HepG2 (cell line): Measurements from ENCODE around the gene COL18A1. TPM values are rescaled to one million over a fixed set of nuclear protein-coding genes. Genes with fewer than 3 reads are reported as not detected.

Source experiments
- ATAC-seq: fragments of 200-7000 bp; cut with Tn5 transposase; 3 replicates; pipeline ENCODE4 v1.9.1; 2020; ENCODE audit warnings: mild to moderate bottlenecking, moderate library complexity
- BruUV-seq: library from RNA; stranded (reverse); fragments of 400-500 nt; replicated peaks from 2 replicates; lab custom pipeline; 2021; lab: Mats Ljungman, UMichigan
- CTCF ChIA-PET: fragments of 300-600 bp; formaldehyde crosslinking; extraction: SDS; loops from one replicate; lab custom pipeline; 2021; ENCODE audit warnings: low total read pairs, inconsistent platforms, low intra/inter-chr PET ratio; lab: Yijun Ruan, JAX
- POLR2A ChIA-PET: fragments of 350-600 bp; sonication (Branson Sonifier 250); formaldehyde crosslinking; loops from one replicate; lab custom pipeline; 2020; ENCODE audit warnings: antibody characterized with exemption, inconsistent platforms; lab: Yijun Ruan, JAX
- DNase-seq: peaks from one replicate; pipeline ENCODE4 v3.0.0-alpha.2; 2015; ENCODE audit warnings: low spot score
- FAIRE-seq: peaks from 3 replicates; lab custom pipeline; 2011; peaks lifted over from hg19 to GRCh38; lab: Jason Lieb, UNC
- H2AFZ ChIP-seq: one replicate; pipeline ENCODE4 v1.6.1; 2011; ENCODE audit warnings: low read length, inconsistent platforms
- H3K27ac ChIP-seq: fragments of 300-600 bp; 3 replicates; pipeline ENCODE4 v1.8.0; 2011; ENCODE audit warnings: mixed run types, mild to moderate bottlenecking, mixed read lengths, low read length, inconsistent platforms; ENCODE audit not compliant: insufficient read depth; ENCODE audit errors: extremely low read length
- H3K27me3 ChIP-seq, 2 experiments: fragments of 200-600 bp in 1 of 2; 2 replicates in 1 of 2; 3 replicates in 1 of 2; pipeline versions ENCODE4 v1.6.0 to v1.8.0; 2011; ENCODE audit warnings: low read length in 2 of 2, mild to moderate bottlenecking in 2 of 2, moderate library complexity in 2 of 2, inconsistent platforms in 1 of 2; ENCODE audit not compliant: insufficient read depth in 2 of 2, control insufficient read depth in 1 of 2
- H3K36me3 ChIP-seq, 2 experiments: fragments of 200-600 bp in 1 of 2; replicated peaks in 1 of 2; 2 replicates in 1 of 2; 3 replicates in 1 of 2; pipeline versions ENCODE4 v1.5.1 to v1.8.0; 2011; ENCODE audit warnings: low read length in 2 of 2, inconsistent platforms in 1 of 2; ENCODE audit not compliant: insufficient read depth in 2 of 2, control insufficient read depth in 1 of 2
- H3K4me1 ChIP-seq: 2 replicates; pipeline ENCODE4 v1.5.1; 2012; ENCODE audit warnings: low read length, inconsistent platforms; ENCODE audit not compliant: insufficient read depth
- H3K4me2 ChIP-seq: 2 replicates; pipeline ENCODE4 v1.6.0; 2011; ENCODE audit warnings: low read depth, low read length, inconsistent platforms
- H3K4me3 ChIP-seq, 3 experiments: fragments of 200-600 bp in 1 of 3; sonication (generic), shearing (Covaris generic) in 1 of 3; replicated peaks in 1 of 3; 2 replicates each; pipeline ENCODE4 v1.5.1; 2011 to 2016; ENCODE audit warnings: low read length in 3 of 3, inconsistent platforms in 2 of 3, low read depth in 2 of 3, mild to moderate bottlenecking in 2 of 3, control low read depth in 1 of 3, mixed read lengths in 1 of 3; ENCODE audit not compliant: insufficient read depth in 1 of 3
- H3K79me2 ChIP-seq: one replicate; pipeline ENCODE4 v1.6.1; 2011; ENCODE audit warnings: low read length, inconsistent platforms; ENCODE audit not compliant: insufficient read depth
- H3K9ac ChIP-seq: 2 replicates; pipeline ENCODE4 v1.6.0; 2011; ENCODE audit warnings: mild to moderate bottlenecking, low read depth, low read length, inconsistent platforms; ENCODE audit not compliant: insufficient read depth
- H3K9me3 ChIP-seq: 2 replicates; pipeline ENCODE4 v1.5.1; 2012; ENCODE audit warnings: mild to moderate bottlenecking, low read length
- H4K20me1 ChIP-seq: 2 replicates; pipeline ENCODE4 v1.6.0; 2011; ENCODE audit warnings: inconsistent platforms, mild to moderate bottlenecking, low read length, moderate library complexity; ENCODE audit not compliant: insufficient read depth
- AGO2 ChIP-seq: fragments of 200-400 bp; formaldehyde crosslinking; optimal IDR thresholded peaks from 2 replicates; pipeline ENCODE3; 2017; ENCODE audit warnings: mild to moderate bottlenecking, low read depth, low read length, moderate library complexity
- FOXP1 ChIP-seq, 2 experiments: fragments of 450-650 bp in 1 of 2; IDR thresholded peaks; 2 replicates each; pipeline ENCODE4 v1.6.1; 2017 to 2018; ENCODE audit warnings: antibody characterized with exemption in 1 of 2
- HNRNPL ChIP-seq: fragments of 200-400 bp; formaldehyde crosslinking; IDR thresholded peaks from 2 replicates; pipeline ENCODE4 v1.6.1; 2017; ENCODE audit warnings: mild to moderate bottlenecking, low read depth, low read length
- PHF21A ChIP-seq: sonication (generic); formaldehyde crosslinking; IDR thresholded peaks from 2 replicates; pipeline ENCODE4 v1.5.0; 2020; ENCODE audit warnings: mild to moderate bottlenecking, missing genetic modification reagents
- SRF ChIP-seq: IDR thresholded peaks from 2 replicates; pipeline ENCODE4 v1.6.1; 2011; ENCODE audit warnings: mild to moderate bottlenecking, low read depth, low read length, moderate library complexity
- ZEB1 ChIP-seq: IDR thresholded peaks from 2 replicates; pipeline ENCODE4 v1.6.1; 2012; ENCODE audit warnings: mild to moderate bottlenecking, low read depth, inconsistent platforms; ENCODE audit not compliant: insufficient replicate concordance
- ZNF441 ChIP-seq: sonication (generic); formaldehyde crosslinking; IDR thresholded peaks from 2 replicates; pipeline ENCODE4 v1.7.0; 2021; ENCODE audit warnings: missing genetic modification reagents, borderline replicate concordance
- ZNF451 ChIP-seq: sonication (generic); formaldehyde crosslinking; IDR thresholded peaks from 2 replicates; pipeline ENCODE4 v1.5.0; 2020; ENCODE audit warnings: mild to moderate bottlenecking, missing genetic modification reagents
- ZNF572 ChIP-seq: sonication (generic); formaldehyde crosslinking; IDR thresholded peaks from 2 replicates; pipeline ENCODE4 v1.5.1; 2020; ENCODE audit warnings: mild to moderate bottlenecking, missing genetic modification reagents
- WGBS: methylation state at CpG from one replicate; pipeline ENCODE4 v1.1.6; 2017; ENCODE audit warnings: low lambda C conversion rate; 5-methylcytosine and 5-hydroxymethylcytosine counted together
- in situ Hi-C: cut with HindIII; loops from 2 replicates; pipeline ENCODE4 v1.10.0; 2017; ENCODE audit warnings: low pct_unique_long_range_greater_than_20kb; ENCODE audit not compliant: extremely low pct_ligation_motif_present
- intact Hi-C: fragments of 100-400 bp; cut with micrococcal nuclease; formaldehyde crosslinking; loops from one replicate; pipeline ENCODE4 v1.10.0; 2022; ENCODE audit not compliant: unreplicated experiment
- polyA plus RNA-seq, 8 experiments: library from polyadenylated mRNA; depleted of rRNA in 3 of 8; stranded (reverse) in 7 of 8; unstranded in 1 of 8; fragments of >200 nt; fragmentation: Illumina TruSeq in 4 of 8; extraction: Trizol in 4 of 8; gene quantifications; 2 replicates each; pipeline versions ENCODE4 v1.2.1 to v1.2.3, GENCODE V29; 2011 to 2016; ENCODE audit warnings: low read depth in 4 of 8, missing spikeins in 1 of 8, mixed read lengths in 1 of 8; ENCODE audit not compliant: insufficient read depth in 1 of 8
- total RNA-seq, 5 experiments: library from RNA; depleted of rRNA; stranded (reverse); fragments of >200 nt; fragmentation: Illumina TruSeq; extraction: Trizol; gene quantifications; 2 replicates each; pipeline ENCODE4 v1.2.3, GENCODE V29; 2016; ENCODE audit warnings: low read depth in 1 of 5
- TF ChIP-seq, protein P1 (sequence below): sonication (generic); formaldehyde crosslinking; IDR thresholded peaks from 2 replicates; pipeline ENCODE4 v1.8.0; 2022; ENCODE audit warnings: mild to moderate bottlenecking, missing genetic modification reagents
- TF ChIP-seq, protein P2 (sequence below): sonication (generic); formaldehyde crosslinking; IDR thresholded peaks from 2 replicates; pipeline ENCODE4 v1.4.0; 2020; ENCODE audit warnings: missing genetic modification reagents

The COL18A1 gene
- total and polyA plus RNA-seq, 2 of the 13 experiments (the other 11 are each of a cell fraction or from before 2014, with no cell fraction given): 79.0 to 102 TPM

DNA sequence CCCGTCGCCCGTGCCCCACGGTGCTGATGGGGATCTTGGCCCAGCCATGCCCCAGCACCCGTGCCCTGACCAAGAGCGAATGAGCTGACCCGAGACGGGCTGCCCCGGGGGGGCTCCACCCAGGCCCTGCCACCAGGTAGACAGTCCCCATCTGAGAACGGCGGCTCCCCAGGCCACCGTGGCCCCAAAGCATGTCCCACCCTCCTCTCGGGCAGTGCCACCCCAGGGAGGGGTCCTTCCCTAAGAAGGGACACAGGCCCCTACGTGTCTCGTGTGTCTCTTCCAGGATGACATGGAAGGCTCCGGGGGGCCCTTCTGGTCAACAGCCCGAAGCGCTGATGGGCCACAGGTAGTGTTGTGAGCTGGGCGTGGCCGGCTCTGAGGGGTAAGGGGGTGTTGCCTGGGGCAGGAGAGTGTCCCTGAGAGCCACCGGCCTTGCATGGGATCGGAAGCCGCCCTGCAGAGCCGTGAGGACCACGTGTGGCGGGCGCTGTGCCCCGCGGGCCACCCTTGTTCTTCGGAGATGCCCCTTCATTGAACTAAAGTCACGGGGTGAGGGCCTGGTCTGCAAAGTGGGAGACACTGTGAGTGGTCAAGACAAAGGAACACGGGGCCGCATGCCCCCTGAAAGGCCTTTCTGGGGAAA, 82.3 kb downstream of the COL18A1 start:
- ATAC-seq (no peak), DNase-seq (no peak), FAIRE-seq (no peak)
- intact Hi-C loops: no loop called here
- Histone ChIP-seq H3K36me3 (peaks cover 8 to 23% of the 10 kb centered on the region in 2 experiments), H3K4me3 (no peak overlapping the region), H3K4me1 (no peaks in the 10 kb centered on the region; the same call in 1 of the 2 replicates), H3K9me3 (no peaks in the 10 kb centered on the region), H2AFZ (no peak overlapping the region), H3K79me2 (no peaks in the 10 kb centered on the region), H3K27me3 (no peaks in the 10 kb centered on the region), H3K9ac (no peak overlapping the region), H4K20me1 (no peaks in the 10 kb centered on the region), H3K27ac (no peak overlapping the region), H3K4me2 (no peak overlapping the region)
- in situ Hi-C loops: no loop called here
- WGBS: 97% methylated on average over 11 of the region's 33 CpGs
- CTCF ChIA-PET: no interaction called here
- TF ChIP-seq HNRNPL (0 out of 2 replicates have a peak, but pooled peaks have one; percentile 16), ZNF451 (CRISPR knock-in tag) (no peak), AGO2 (peak; percentile 80)
- no TSS peak for BruUV-seq
- POLR2A ChIA-PET: interaction anchor here (0.8 to 1.4 kb wide), 2 partner anchors 15 to 38 kb away, joined by 3 read pairs; no protein-coding TSS in a partner anchor

GRCh38 chr21:45487891-45488600, 83.1 kb downstream of the COL18A1 start:
- BruUV-seq: no TSS peak
- Histone ChIP-seq H3K4me2 (no peak overlapping the region), H3K4me1 (no peaks in the 10 kb centered on the region; the same call in 1 of the 2 replicates), H3K79me2 (no peaks in the 10 kb centered on the region), H3K27ac (no peak overlapping the region), H3K9me3 (no peaks in the 10 kb centered on the region), H3K36me3 (peaks cover 8 to 15% of the 10 kb centered on the region in 2 experiments), H3K27me3 (no peaks in the 10 kb centered on the region), H4K20me1 (no peaks in the 10 kb centered on the region), H2AFZ (no peak overlapping the region), H3K9ac (no peak overlapping the region), H3K4me3 (no peak overlapping the region)
- 95% methylated on average over 15 of the region's 18 CpGs for WGBS
- FAIRE-seq: no peak
- ATAC-seq: no peak; the same call in 2 of the 3 replicates
- intact Hi-C loops (no loop called here), in situ Hi-C loops (no loop called here)
- no peak for DNase-seq
- POLR2A ChIA-PET: interaction anchor here (0.8 to 1.4 kb wide), 2 partner anchors 16 to 37 kb away, joined by 3 read pairs; no protein-coding TSS in a partner anchor
- CTCF ChIA-PET: no interaction called here
- TF ChIP-seq ZNF441 (no peak), ZNF572 (CRISPR knock-in tag) (no peak), PHF21A (no peak), ZEB1 (no peak), SRF (no peak), FOXP1 (IDR thresholded peaks at IDR 0.05) (no peak), FOXP1 (CRISPR knock-in tag; IDR thresholded peaks at IDR 0.05) (no peak)
- TF ChIP-seq, protein P1, sequence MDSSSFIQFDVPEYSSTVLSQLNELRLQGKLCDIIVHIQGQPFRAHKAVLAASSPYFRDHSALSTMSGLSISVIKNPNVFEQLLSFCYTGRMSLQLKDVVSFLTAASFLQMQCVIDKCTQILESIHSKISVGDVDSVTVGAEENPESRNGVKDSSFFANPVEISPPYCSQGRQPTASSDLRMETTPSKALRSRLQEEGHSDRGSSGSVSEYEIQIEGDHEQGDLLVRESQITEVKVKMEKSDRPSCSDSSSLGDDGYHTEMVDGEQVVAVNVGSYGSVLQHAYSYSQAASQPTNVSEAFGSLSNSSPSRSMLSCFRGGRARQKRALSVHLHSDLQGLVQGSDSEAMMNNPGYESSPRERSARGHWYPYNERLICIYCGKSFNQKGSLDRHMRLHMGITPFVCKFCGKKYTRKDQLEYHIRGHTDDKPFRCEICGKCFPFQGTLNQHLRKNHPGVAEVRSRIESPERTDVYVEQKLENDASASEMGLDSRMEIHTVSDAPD (CRISPR knock-in tag): no peak
- TF ChIP-seq, protein P2, sequence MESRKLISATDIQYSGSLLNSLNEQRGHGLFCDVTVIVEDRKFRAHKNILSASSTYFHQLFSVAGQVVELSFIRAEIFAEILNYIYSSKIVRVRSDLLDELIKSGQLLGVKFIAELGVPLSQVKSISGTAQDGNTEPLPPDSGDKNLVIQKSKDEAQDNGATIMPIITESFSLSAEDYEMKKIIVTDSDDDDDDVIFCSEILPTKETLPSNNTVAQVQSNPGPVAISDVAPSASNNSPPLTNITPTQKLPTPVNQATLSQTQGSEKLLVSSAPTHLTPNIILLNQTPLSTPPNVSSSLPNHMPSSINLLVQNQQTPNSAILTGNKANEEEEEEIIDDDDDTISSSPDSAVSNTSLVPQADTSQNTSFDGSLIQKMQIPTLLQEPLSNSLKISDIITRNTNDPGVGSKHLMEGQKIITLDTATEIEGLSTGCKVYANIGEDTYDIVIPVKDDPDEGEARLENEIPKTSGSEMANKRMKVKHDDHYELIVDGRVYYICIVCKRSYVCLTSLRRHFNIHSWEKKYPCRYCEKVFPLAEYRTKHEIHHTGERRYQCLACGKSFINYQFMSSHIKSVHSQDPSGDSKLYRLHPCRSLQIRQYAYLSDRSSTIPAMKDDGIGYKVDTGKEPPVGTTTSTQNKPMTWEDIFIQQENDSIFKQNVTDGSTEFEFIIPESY (CRISPR knock-in tag): no peak; the same call in 1 of the 2 replicates
